Body of pancreas (tissue), 4 donors: ENCODE results near the gene CMKLR1.

Experiments used
- POLR2A ChIP-seq, 3 donors: fragments of 450-650 bp; IDR thresholded peaks; one replicate each; pipeline ENCODE4 v1.6.1; 2016; ENCODE audit warnings: antibody characterized with exemption in 3 of 3, mild to moderate bottlenecking in 2 of 3
- TF ChIP-seq, protein P1 (sequence below), 7 experiments: fragments of 450-650 bp in 4 of 7; fragments of 200-600 bp in 3 of 7; sonication (generic) in 3 of 7; IDR thresholded peaks; one replicate each; pipeline ENCODE4 v1.5.1; 2016 to 2019; ENCODE audit warnings: antibody characterized with exemption in 7 of 7

DNA sequence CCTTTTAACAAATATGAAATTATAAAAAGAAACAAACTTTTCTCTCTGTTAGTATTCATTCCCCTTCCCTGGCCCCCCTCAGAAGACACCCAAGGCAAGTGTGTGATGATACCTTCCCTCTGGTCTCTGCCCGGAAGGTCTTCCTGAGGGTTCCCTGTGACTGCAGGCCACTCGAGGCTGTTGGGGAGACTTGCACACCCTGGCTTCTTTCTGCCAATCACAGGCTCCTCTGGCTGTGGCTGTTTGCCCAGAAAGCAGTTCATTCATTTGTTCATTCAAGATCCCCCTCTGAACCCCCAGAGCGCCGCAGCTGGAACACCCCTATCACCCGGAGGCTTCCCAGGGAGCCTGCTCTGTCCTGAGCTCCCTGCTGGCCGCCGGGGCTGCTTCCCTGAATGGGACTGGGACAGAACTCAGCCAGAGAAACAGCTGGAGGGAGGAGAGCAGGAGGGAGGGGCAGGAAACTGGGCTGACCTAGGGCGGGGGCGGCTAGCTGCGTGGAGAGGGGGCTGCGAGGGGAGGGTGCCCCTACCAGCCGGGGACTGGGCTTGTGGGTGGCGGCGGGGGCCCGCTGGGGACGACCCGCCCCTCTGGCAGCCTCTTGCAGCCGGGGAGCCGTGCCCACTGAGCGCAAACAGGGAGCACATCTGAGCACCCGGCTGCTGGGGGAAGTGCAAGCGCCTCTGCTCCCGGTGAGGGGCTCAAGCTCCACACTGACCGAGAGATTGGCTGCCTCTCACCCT lies at the start of gene CMKLR1:
- TF ChIP-seq, protein P1, sequence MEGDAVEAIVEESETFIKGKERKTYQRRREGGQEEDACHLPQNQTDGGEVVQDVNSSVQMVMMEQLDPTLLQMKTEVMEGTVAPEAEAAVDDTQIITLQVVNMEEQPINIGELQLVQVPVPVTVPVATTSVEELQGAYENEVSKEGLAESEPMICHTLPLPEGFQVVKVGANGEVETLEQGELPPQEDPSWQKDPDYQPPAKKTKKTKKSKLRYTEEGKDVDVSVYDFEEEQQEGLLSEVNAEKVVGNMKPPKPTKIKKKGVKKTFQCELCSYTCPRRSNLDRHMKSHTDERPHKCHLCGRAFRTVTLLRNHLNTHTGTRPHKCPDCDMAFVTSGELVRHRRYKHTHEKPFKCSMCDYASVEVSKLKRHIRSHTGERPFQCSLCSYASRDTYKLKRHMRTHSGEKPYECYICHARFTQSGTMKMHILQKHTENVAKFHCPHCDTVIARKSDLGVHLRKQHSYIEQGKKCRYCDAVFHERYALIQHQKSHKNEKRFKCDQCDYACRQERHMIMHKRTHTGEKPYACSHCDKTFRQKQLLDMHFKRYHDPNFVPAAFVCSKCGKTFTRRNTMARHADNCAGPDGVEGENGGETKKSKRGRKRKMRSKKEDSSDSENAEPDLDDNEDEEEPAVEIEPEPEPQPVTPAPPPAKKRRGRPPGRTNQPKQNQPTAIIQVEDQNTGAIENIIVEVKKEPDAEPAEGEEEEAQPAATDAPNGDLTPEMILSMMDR (IDR thresholded peaks at IDR 0.05) = no peak
- peak in 2 of 3 donors; percentile 15 to 39 for TF ChIP-seq POLR2A (IDR thresholded peaks at IDR 0.05)
